HEK293T (cell line): ENCODE results near the gene ARRDC1.
A peak's percentile ranks its signal among the peaks of the same experiment; 100 is the strongest.

Experiments
- CTCF ChIA-PET: fragments of 350-600 bp; formaldehyde crosslinking; extraction: SDS; loops from one replicate; lab custom pipeline; 2021; ENCODE audit warnings: antibody characterized with exemption, inconsistent platforms; lab: Yijun Ruan, JAX
- POLR2A ChIA-PET: fragments of 350-600 bp; formaldehyde crosslinking; extraction: SDS; loops from one replicate; lab custom pipeline; 2020; ENCODE audit warnings: antibody characterized with exemption, inconsistent platforms; lab: Yijun Ruan, JAX
- DNase-seq: peaks from one replicate; pipeline ENCODE4 v3.0.0; 2012; ENCODE audit warnings: mixed read lengths; ENCODE audit errors: extremely low spot score
- ARNT ChIP-seq: fragments of 450-650 bp; IDR thresholded peaks from 2 replicates; pipeline ENCODE4 v1.6.1; 2017; ENCODE audit warnings: mild to moderate bottlenecking
- BHLHE40 ChIP-seq: fragments of 450-650 bp; IDR thresholded peaks from 2 replicates; pipeline ENCODE4 v1.6.1; 2016; ENCODE audit warnings: mild to moderate bottlenecking, moderate library complexity, borderline replicate concordance
- CTBP1 ChIP-seq: fragments of 450-650 bp; IDR thresholded peaks from 2 replicates; pipeline ENCODE4 v1.6.1; 2016; ENCODE audit warnings: borderline replicate concordance
- ELF4 ChIP-seq: fragments of 450-650 bp; IDR thresholded peaks from 2 replicates; pipeline ENCODE4 v1.6.1; 2017; ENCODE audit warnings: antibody characterized with exemption
- FOXA1 ChIP-seq: fragments of 450-650 bp; IDR thresholded peaks from 2 replicates; pipeline ENCODE4 v1.6.1; 2016; ENCODE audit warnings: mild to moderate bottlenecking
- FOXK2 ChIP-seq: fragments of 450-650 bp; IDR thresholded peaks from 2 replicates; pipeline ENCODE4 v1.6.1; 2016; ENCODE audit warnings: mild to moderate bottlenecking
- FOXM1 ChIP-seq: fragments of 450-650 bp; IDR thresholded peaks from 2 replicates; pipeline ENCODE4 v1.6.1; 2017; ENCODE audit warnings: mild to moderate bottlenecking, borderline replicate concordance
- HDGF ChIP-seq: fragments of 450-650 bp; IDR thresholded peaks from 2 replicates; pipeline ENCODE4 v1.6.1; 2017; ENCODE audit warnings: antibody characterized with exemption, borderline replicate concordance
- L3MBTL2 ChIP-seq: fragments of 450-650 bp; conservative IDR thresholded peaks from 2 replicates; pipeline ENCODE4 v1.6.1; 2016; ENCODE audit warnings: mild to moderate bottlenecking
- LEF1 ChIP-seq: fragments of 450-650 bp; IDR thresholded peaks from 2 replicates; pipeline ENCODE4 v1.6.1; 2017; ENCODE audit warnings: mild to moderate bottlenecking, borderline replicate concordance
- NFRKB ChIP-seq: fragments of 450-650 bp; IDR thresholded peaks from 2 replicates; pipeline ENCODE4 v1.6.1; 2016; ENCODE audit warnings: mild to moderate bottlenecking, moderate library complexity
- PKNOX1 ChIP-seq: fragments of 450-650 bp; IDR thresholded peaks from 2 replicates; pipeline ENCODE4 v1.6.1; 2016
- SP1 ChIP-seq: fragments of 450-650 bp; IDR thresholded peaks from 2 replicates; pipeline ENCODE4 v1.6.1; 2017
- SUZ12 ChIP-seq: fragments of 450-650 bp; IDR thresholded peaks from 2 replicates; pipeline ENCODE4 v1.6.1; 2016; ENCODE audit warnings: mild to moderate bottlenecking
- TARDBP ChIP-seq: fragments of 450-650 bp; IDR thresholded peaks from 2 replicates; pipeline ENCODE4 v1.6.1; 2016
- ZNF384 ChIP-seq: fragments of 450-650 bp; IDR thresholded peaks from 2 replicates; pipeline ENCODE4 v1.6.1; 2016

ARRDC1 gene

GRCh38 chr9:137569609-137570203, 35.8 kb upstream of the ARRDC1 start:
- TF ChIP-seq LEF1: no peak
- no peak for TF ChIP-seq ARNT
- no peak for TF ChIP-seq HDGF
- TF ChIP-seq FOXA1: no peak
- no peak for TF ChIP-seq PKNOX1
- no peak for TF ChIP-seq L3MBTL2
- TF ChIP-seq ZNF384: no peak
- TF ChIP-seq FOXK2: no peak
- no peak for TF ChIP-seq SUZ12
- no peak for TF ChIP-seq TARDBP
- TF ChIP-seq FOXM1: no peak
- no peak for TF ChIP-seq ELF4
- TF ChIP-seq BHLHE40: no peak
- no peak for TF ChIP-seq CTBP1
- no peak for TF ChIP-seq NFRKB
- TF ChIP-seq SP1: no peak
- ChIA-PET POLR2A (no interaction called here), CTCF (no interaction called here)
- DNase-seq: no peak

- DNase-seq: no peak
- no peak for TF ChIP-seq ELF4
- TF ChIP-seq HDGF: no peak
- no peak for TF ChIP-seq SUZ12
- no peak for TF ChIP-seq FOXK2
- no peak for TF ChIP-seq BHLHE40
- no peak for TF ChIP-seq PKNOX1
- TF ChIP-seq NFRKB: no peak
- no peak for TF ChIP-seq FOXA1
- no peak for TF ChIP-seq TARDBP
- TF ChIP-seq ARNT: no peak
- TF ChIP-seq CTBP1: no peak
- TF ChIP-seq LEF1: no peak
- POLR2A ChIA-PET: no interaction called here
- CTCF ChIA-PET: no interaction called here
These were observed 34.9 kb upstream of the ARRDC1 start for GRCh38 chr9:137570566-137570965.

GRCh38 chr9:137574192-137574591, 31.3 kb upstream of the ARRDC1 start:
- POLR2A ChIA-PET: no interaction called here

DNA sequence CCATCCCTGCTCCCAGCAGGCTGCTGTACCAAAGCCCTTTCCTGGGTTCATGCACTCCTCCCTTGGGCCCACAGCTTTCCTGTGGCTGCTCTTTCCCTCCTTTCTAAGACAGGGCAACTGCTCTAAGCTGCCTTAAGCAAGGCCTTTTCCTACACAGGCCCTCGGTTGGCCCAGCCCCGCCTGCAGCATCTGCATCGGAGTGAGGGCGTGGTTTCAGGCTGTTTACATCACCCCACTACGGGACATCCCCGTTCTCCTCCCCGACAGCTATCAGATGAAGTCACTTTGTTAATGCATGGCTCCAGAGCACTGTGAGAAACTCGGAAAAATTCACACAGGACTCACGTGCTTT, 30.1 kb upstream of the ARRDC1 start:
- DNase-seq: no peak
- POLR2A ChIA-PET: no interaction called here
- CTCF ChIA-PET: no interaction called here

More at GRCh38 chr9:137574192-137574591, 31.3 kb upstream of the ARRDC1 start:
- CTCF ChIA-PET: no interaction called here
- TF ChIP-seq ARNT (no peak), HDGF (no peak), FOXM1 (no peak), NFRKB (no peak)
- DNase-seq: no peak

GRCh38 chr9:137575716-137576411, 29.6 kb upstream of the ARRDC1 start:
- DNase-seq: no peak
- CTCF ChIA-PET: no interaction called here
- POLR2A ChIA-PET: no interaction called here

More for the DNA sequence above, 30.1 kb upstream of the ARRDC1 start:
- TF ChIP-seq SP1 (no peak), FOXK2 (no peak), FOXA1 (no peak), ARNT (no peak), CTBP1 (no peak), L3MBTL2 (no peak), TARDBP (no peak), ZNF384 (no peak), LEF1 (no peak), BHLHE40 (no peak), NFRKB (no peak), ELF4 (no peak), FOXM1 (no peak)

GRCh38 chr9:137578518-137579258, 26.8 kb upstream of the ARRDC1 start, which contains the start of gene DPH7:
Gene DPH7 (minus strand): TSS chr9:137578925. CDS start chr9:137578777, 148 bp downstream.
- CTCF ChIA-PET: interaction anchor here (1.1 to 1.8 kb wide), 2 partner anchors 9 to 24 kb away, joined by 6 to 7 read pairs; no protein-coding TSS in a partner anchor
- POLR2A ChIA-PET: interaction anchor here (1.3 to 2.5 kb wide), 3 partner anchors 12 to 27 kb away, joined by 3 to 9 read pairs (median 6); partner anchors contain the start of genes ARRDC1, MRPL41 and ZMYND19
- TF ChIP-seq PKNOX1 (no peak; the same call in 1 of the 2 replicates), ARNT (0 out of 2 replicates have a peak, but pooled peaks have one; percentile 34)
- peak; percentile 97 for DNase-seq

More at GRCh38 chr9:137575716-137576411, 29.6 kb upstream of the ARRDC1 start:
- TF ChIP-seq LEF1 (no peak), FOXM1 (no peak), L3MBTL2 (no peak), ZNF384 (no peak)
